Osteoblast (primary cell): ENCODE measurements around the gene AHSG. TPM values are rescaled to one million over a fixed set of nuclear protein-coding genes. Genes with fewer than 3 reads are reported as not detected.

Experiments
- DNase-seq: peaks from one replicate; pipeline ENCODE4 v3.0.0; 2011; ENCODE audit warnings: low spot score, mixed read lengths; ENCODE audit not compliant: insufficient read length; ENCODE audit errors: missing footprints
- H2AFZ ChIP-seq: 2 replicates; pipeline ENCODE4 v1.6.0; 2011; ENCODE audit warnings: mild to moderate bottlenecking, low read length
- H3K27ac ChIP-seq: 2 replicates; pipeline ENCODE4 v1.5.1; 2011; ENCODE audit warnings: mild to moderate bottlenecking, low read depth, low read length, moderate library complexity
- H3K27me3 ChIP-seq: 2 replicates; pipeline ENCODE4 v1.6.0; 2012; ENCODE audit warnings: mild to moderate bottlenecking, control low read depth, inconsistent platforms, low read length, moderate library complexity; ENCODE audit not compliant: insufficient read depth
- H3K36me3 ChIP-seq: 2 replicates; pipeline ENCODE4 v1.5.1; 2011; ENCODE audit warnings: mild to moderate bottlenecking, low read length, control low read depth, moderate library complexity; ENCODE audit not compliant: insufficient read depth
- H3K4me1 ChIP-seq: 2 replicates; pipeline ENCODE4 v1.5.1; 2011; ENCODE audit warnings: mild to moderate bottlenecking, low read length, control low read depth, moderate library complexity; ENCODE audit not compliant: insufficient read depth
- H3K4me2 ChIP-seq: 2 replicates; pipeline ENCODE4 v1.6.0; 2011; ENCODE audit warnings: mild to moderate bottlenecking, low read length; ENCODE audit not compliant: insufficient read depth
- H3K4me3 ChIP-seq: fragments of 200-600 bp; sonication (generic); 3 replicates; pipeline ENCODE4 v1.5.1; 2012; ENCODE audit warnings: mild to moderate bottlenecking, low read length, inconsistent platforms; ENCODE audit not compliant: insufficient read depth
- H3K79me2 ChIP-seq: 2 replicates; pipeline ENCODE4 v1.6.0; 2012; ENCODE audit warnings: mild to moderate bottlenecking, low read length, control low read depth, inconsistent platforms; ENCODE audit not compliant: insufficient read depth
- H3K9me3 ChIP-seq: 2 replicates; pipeline ENCODE4 v1.5.1; 2011; ENCODE audit warnings: low read depth, low read length, control low read depth
- H4K20me1 ChIP-seq: 2 replicates; pipeline ENCODE4 v1.6.0; 2012; ENCODE audit warnings: mild to moderate bottlenecking, low read length, control low read depth; ENCODE audit not compliant: insufficient read depth
- CTCF ChIP-seq: IDR thresholded peaks from 2 replicates; pipeline ENCODE4 v1.5.1; 2011; ENCODE audit warnings: mild to moderate bottlenecking, low read depth, low read length, moderate library complexity; ENCODE audit errors: extremely low read depth
- total RNA-seq: library from RNA; depleted of rRNA; stranded (reverse); fragments of >200 nt; gene quantifications from 2 replicates; pipeline ENCODE4 v1.2.3, GENCODE V29; 2012

Gene AHSG
- total RNA-seq, 1 donor: not detected

GRCh38 chr3:186620213-186621092 is 7.6 kb downstream of the AHSG start:
- no peak for TF ChIP-seq CTCF
- Histone ChIP-seq H3K27me3 (peaks cover 15% of the 10 kb centered on the region), H3K9me3 (no peaks in the 10 kb centered on the region), H4K20me1 (no peaks in the 10 kb centered on the region), H3K36me3 (no peaks in the 10 kb centered on the region), H3K79me2 (no peaks in the 10 kb centered on the region), H3K4me2 (no peak overlapping the region), H2AFZ (no peak overlapping the region), H3K27ac (no peak overlapping the region), H3K4me3 (no peak overlapping the region), H3K4me1 (peaks cover 6% of the 10 kb centered on the region)
- DNase-seq: no peak

- no peak overlapping the region for H3K27ac ChIP-seq
- peaks cover 15% of the 10 kb centered on the region for H3K27me3 ChIP-seq
- H3K4me1 ChIP-seq: peaks cover 6% of the 10 kb centered on the region
- no peak overlapping the region for H3K4me3 ChIP-seq
- no peak overlapping the region for H2AFZ ChIP-seq
- H3K36me3 ChIP-seq: no peaks in the 10 kb centered on the region
- TF ChIP-seq CTCF: no peak
- H3K79me2 ChIP-seq: no peaks in the 10 kb centered on the region
- DNase-seq: no peak
- H4K20me1 ChIP-seq: no peaks in the 10 kb centered on the region
- H3K9me3 ChIP-seq: no peaks in the 10 kb centered on the region
- H3K4me2 ChIP-seq: no peak overlapping the region
These were observed 9.2 kb downstream of the AHSG start for GRCh38 chr3:186621894-186622650.

- Histone ChIP-seq H3K36me3 (no peaks in the 10 kb centered on the region), H3K4me3 (no peak overlapping the region), H2AFZ (no peak overlapping the region), H4K20me1 (no peaks in the 10 kb centered on the region), H3K27me3 (peaks cover 13% of the 10 kb centered on the region), H3K27ac (no peak overlapping the region), H3K4me2 (no peak overlapping the region), H3K79me2 (no peaks in the 10 kb centered on the region), H3K9me3 (no peaks in the 10 kb centered on the region), H3K4me1 (no peaks in the 10 kb centered on the region)
- no peak for DNase-seq
- TF ChIP-seq CTCF: no peak
These were observed 9.9 kb downstream of the AHSG start for GRCh38 chr3:186622651-186623310.
